HepG2 (cell line): ENCODE results near the gene CIT. TPM values are rescaled to one million over a fixed set of nuclear protein-coding genes. Genes with fewer than 3 reads are reported as not detected.

ENCODE experiments used
- ATAC-seq: fragments of 200-7000 bp; cut with Tn5 transposase; 3 replicates; pipeline ENCODE4 v1.9.1; 2020; ENCODE audit warnings: mild to moderate bottlenecking, moderate library complexity
- BruUV-seq: library from RNA; stranded (reverse); fragments of 400-500 nt; replicated peaks from 2 replicates; lab custom pipeline; 2021; lab: Mats Ljungman, UMichigan
- CTCF ChIA-PET: fragments of 300-600 bp; formaldehyde crosslinking; extraction: SDS; loops from one replicate; lab custom pipeline; 2021; ENCODE audit warnings: low total read pairs, inconsistent platforms, low intra/inter-chr PET ratio; lab: Yijun Ruan, JAX
- POLR2A ChIA-PET: fragments of 350-600 bp; sonication (Branson Sonifier 250); formaldehyde crosslinking; loops from one replicate; lab custom pipeline; 2020; ENCODE audit warnings: antibody characterized with exemption, inconsistent platforms; lab: Yijun Ruan, JAX
- DNase-seq: peaks from one replicate; pipeline ENCODE4 v3.0.0-alpha.2; 2015; ENCODE audit warnings: low spot score
- FAIRE-seq: peaks from 3 replicates; lab custom pipeline; 2011; peaks lifted over from hg19 to GRCh38; lab: Jason Lieb, UNC
- H2AFZ ChIP-seq: one replicate; pipeline ENCODE4 v1.6.1; 2011; ENCODE audit warnings: low read length, inconsistent platforms
- H3K27ac ChIP-seq: fragments of 300-600 bp; 3 replicates; pipeline ENCODE4 v1.8.0; 2011; ENCODE audit warnings: mixed run types, mild to moderate bottlenecking, mixed read lengths, low read length, inconsistent platforms; ENCODE audit not compliant: insufficient read depth; ENCODE audit errors: extremely low read length
- H3K27me3 ChIP-seq, 2 experiments: fragments of 200-600 bp in 1 of 2; 2 replicates in 1 of 2; 3 replicates in 1 of 2; pipeline versions ENCODE4 v1.6.0 to v1.8.0; 2011; ENCODE audit warnings: low read length in 2 of 2, mild to moderate bottlenecking in 2 of 2, moderate library complexity in 2 of 2, inconsistent platforms in 1 of 2; ENCODE audit not compliant: insufficient read depth in 2 of 2, control insufficient read depth in 1 of 2
- H3K36me3 ChIP-seq, 2 experiments: fragments of 200-600 bp in 1 of 2; replicated peaks in 1 of 2; 2 replicates in 1 of 2; 3 replicates in 1 of 2; pipeline versions ENCODE4 v1.5.1 to v1.8.0; 2011; ENCODE audit warnings: low read length in 2 of 2, inconsistent platforms in 1 of 2; ENCODE audit not compliant: insufficient read depth in 2 of 2, control insufficient read depth in 1 of 2
- H3K4me1 ChIP-seq: 2 replicates; pipeline ENCODE4 v1.5.1; 2012; ENCODE audit warnings: low read length, inconsistent platforms; ENCODE audit not compliant: insufficient read depth
- H3K4me2 ChIP-seq: 2 replicates; pipeline ENCODE4 v1.6.0; 2011; ENCODE audit warnings: low read depth, low read length, inconsistent platforms
- H3K4me3 ChIP-seq, 3 experiments: fragments of 200-600 bp in 1 of 3; sonication (generic), shearing (Covaris generic) in 1 of 3; replicated peaks in 1 of 3; 2 replicates each; pipeline ENCODE4 v1.5.1; 2011 to 2016; ENCODE audit warnings: low read length in 3 of 3, inconsistent platforms in 2 of 3, low read depth in 2 of 3, mild to moderate bottlenecking in 2 of 3, control low read depth in 1 of 3, mixed read lengths in 1 of 3; ENCODE audit not compliant: insufficient read depth in 1 of 3
- H3K79me2 ChIP-seq: one replicate; pipeline ENCODE4 v1.6.1; 2011; ENCODE audit warnings: low read length, inconsistent platforms; ENCODE audit not compliant: insufficient read depth
- H3K9ac ChIP-seq: 2 replicates; pipeline ENCODE4 v1.6.0; 2011; ENCODE audit warnings: mild to moderate bottlenecking, low read depth, low read length, inconsistent platforms; ENCODE audit not compliant: insufficient read depth
- H3K9me3 ChIP-seq: 2 replicates; pipeline ENCODE4 v1.5.1; 2012; ENCODE audit warnings: mild to moderate bottlenecking, low read length
- H4K20me1 ChIP-seq: 2 replicates; pipeline ENCODE4 v1.6.0; 2011; ENCODE audit warnings: inconsistent platforms, mild to moderate bottlenecking, low read length, moderate library complexity; ENCODE audit not compliant: insufficient read depth
- KMT2A ChIP-seq: sonication (generic); formaldehyde crosslinking; IDR thresholded peaks from 2 replicates; pipeline ENCODE4 v1.4.0; 2020; ENCODE audit warnings: missing genetic modification reagents
- SP140L ChIP-seq: sonication (generic); formaldehyde crosslinking; IDR thresholded peaks from 2 replicates; pipeline ENCODE4 v1.4.0; 2020; ENCODE audit warnings: missing genetic modification reagents, borderline replicate concordance
- THAP11 ChIP-seq: IDR thresholded peaks from 2 replicates; pipeline ENCODE4 v1.6.1; 2016; ENCODE audit warnings: missing biosample characterization, missing genetic modification reagents
- TRIM24 ChIP-seq: sonication (generic); formaldehyde crosslinking; IDR thresholded peaks from 2 replicates; pipeline ENCODE4 v1.8.0; 2022; ENCODE audit warnings: mild to moderate bottlenecking, missing genetic modification reagents
- ZBTB3 ChIP-seq: sonication (generic); formaldehyde crosslinking; IDR thresholded peaks from 2 replicates; pipeline ENCODE4 v1.4.0; 2020; ENCODE audit warnings: low read depth, mild to moderate bottlenecking, moderate library complexity, missing genetic modification reagents, borderline replicate concordance
- ZHX1 ChIP-seq: sonication (generic); formaldehyde crosslinking; IDR thresholded peaks from 2 replicates; pipeline ENCODE4 v1.8.1; 2022; ENCODE audit warnings: low read depth, mild to moderate bottlenecking, missing genetic modification reagents
- WGBS: methylation state at CpG from one replicate; pipeline ENCODE4 v1.1.6; 2017; ENCODE audit warnings: low lambda C conversion rate; 5-methylcytosine and 5-hydroxymethylcytosine counted together
- in situ Hi-C: cut with HindIII; loops from 2 replicates; pipeline ENCODE4 v1.10.0; 2017; ENCODE audit warnings: low pct_unique_long_range_greater_than_20kb; ENCODE audit not compliant: extremely low pct_ligation_motif_present
- intact Hi-C: fragments of 100-400 bp; cut with micrococcal nuclease; formaldehyde crosslinking; loops from one replicate; pipeline ENCODE4 v1.10.0; 2022; ENCODE audit not compliant: unreplicated experiment
- polyA plus RNA-seq, 8 experiments: library from polyadenylated mRNA; depleted of rRNA in 3 of 8; stranded (reverse) in 7 of 8; unstranded in 1 of 8; fragments of >200 nt; fragmentation: Illumina TruSeq in 4 of 8; extraction: Trizol in 4 of 8; gene quantifications; 2 replicates each; pipeline versions ENCODE4 v1.2.1 to v1.2.3, GENCODE V29; 2011 to 2016; ENCODE audit warnings: low read depth in 4 of 8, missing spikeins in 1 of 8, mixed read lengths in 1 of 8; ENCODE audit not compliant: insufficient read depth in 1 of 8
- total RNA-seq, 5 experiments: library from RNA; depleted of rRNA; stranded (reverse); fragments of >200 nt; fragmentation: Illumina TruSeq; extraction: Trizol; gene quantifications; 2 replicates each; pipeline ENCODE4 v1.2.3, GENCODE V29; 2016; ENCODE audit warnings: low read depth in 1 of 5

CIT gene
- total and polyA plus RNA-seq, 2 of the 13 experiments (the other 11 are each of a cell fraction or from before 2014, with no cell fraction given) = 7.7 to 11.7 TPM

DNA sequence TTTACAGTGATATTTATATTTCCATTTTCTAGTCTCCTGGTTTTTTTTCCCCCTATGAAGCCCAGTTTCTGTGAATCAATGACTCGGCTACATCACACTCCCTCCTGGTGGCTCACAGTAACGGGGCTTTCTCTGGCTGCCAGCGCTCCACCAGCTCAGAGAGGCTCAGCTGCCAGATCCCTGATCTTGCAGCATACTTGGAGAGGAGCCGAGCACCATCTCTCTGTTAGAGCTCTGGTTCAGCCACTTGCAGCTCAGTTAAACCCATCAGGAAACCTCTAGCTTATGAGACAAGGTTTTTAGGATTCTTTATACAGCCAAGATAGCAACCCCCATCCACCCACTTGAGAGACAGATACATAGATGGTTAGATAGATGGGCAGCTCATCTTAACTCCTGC lies 74.6 kb downstream of the CIT start (continued):
- TF ChIP-seq ZHX1 (CRISPR knock-in tag) = no peak
- no peak for TF ChIP-seq THAP11 (CRISPR knock-in tag)
- TF ChIP-seq SP140L (CRISPR knock-in tag) = no peak

DNA sequence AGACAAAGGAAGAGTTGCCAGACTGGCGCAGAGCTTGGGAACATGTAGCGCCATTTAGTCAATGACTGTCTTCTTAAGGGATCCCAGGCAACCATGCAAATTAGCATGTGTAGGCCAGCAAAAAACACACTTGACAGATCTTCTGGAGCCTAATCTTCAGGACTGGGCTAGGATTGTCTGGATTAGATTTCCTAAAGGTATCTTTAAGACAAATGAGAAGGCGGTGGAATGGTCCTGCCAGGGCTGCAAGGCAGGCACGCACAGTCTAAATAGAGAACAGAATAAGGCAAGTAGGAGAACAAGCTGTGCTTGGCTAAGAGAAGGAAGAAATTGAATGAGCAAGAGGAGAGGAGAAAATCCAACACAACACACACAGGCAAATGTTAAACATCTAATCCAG lies 80.0 kb downstream of the CIT start:
- H3K36me3 ChIP-seq = peaks cover 4 to 20% of the 10 kb centered on the region in 2 experiments; a peak in 4 of 5 replicates
- ChIA-PET CTCF (no interaction called here), POLR2A (no interaction called here)
- H3K4me1 ChIP-seq = no peaks in the 10 kb centered on the region
- H3K27ac ChIP-seq = no peak overlapping the region
- 99% methylated on average over 4 of the region's 4 CpGs for WGBS
- in situ Hi-C loops (no loop called here), intact Hi-C loops (no loop called here)
- no peak overlapping the region for H3K4me3 ChIP-seq
- ATAC-seq (no peak), DNase-seq (no peak), FAIRE-seq (no peak)
- H3K79me2 ChIP-seq = no peaks in the 10 kb centered on the region
- no peaks in the 10 kb centered on the region for H3K9me3 ChIP-seq
- H3K4me2 ChIP-seq = no peak overlapping the region
- H2AFZ ChIP-seq = no peak overlapping the region
- no peaks in the 10 kb centered on the region for H4K20me1 ChIP-seq
- no TSS peak for BruUV-seq
- TF ChIP-seq KMT2A (no peak), ZBTB3 (CRISPR knock-in tag) (no peak), TRIM24 (no peak)
- H3K9ac ChIP-seq = no peak overlapping the region
- no peaks in the 10 kb centered on the region for H3K27me3 ChIP-seq
